SK-N-SH treated with all-trans-retinoic acid at 6 μM for 48 hours (cell line): ENCODE data around the gene CLDN14.

Source experiments
- ZC3H10 ChIP-seq: fragments of 250-450 bp; sonication (Bioruptor Pico); IDR thresholded peaks from 2 replicates; pipeline ENCODE4 v1.5.1; 2021; ENCODE audit warnings: mild to moderate bottlenecking, moderate library complexity
- TF ChIP-seq, protein P1 (sequence below): fragments of 250-450 bp; sonication (Bioruptor Pico); IDR thresholded peaks from 2 replicates; pipeline ENCODE4 v1.8.0; 2021; ENCODE audit warnings: low read depth, mild to moderate bottlenecking, moderate library complexity, borderline replicate concordance
- TF ChIP-seq, protein P2 (sequence below): fragments of 250-450 bp; sonication (Bioruptor Pico); IDR thresholded peaks from 2 replicates; pipeline ENCODE4 v1.8.0; 2020; ENCODE audit warnings: mild to moderate bottlenecking, moderate library complexity, borderline replicate concordance

DNA sequence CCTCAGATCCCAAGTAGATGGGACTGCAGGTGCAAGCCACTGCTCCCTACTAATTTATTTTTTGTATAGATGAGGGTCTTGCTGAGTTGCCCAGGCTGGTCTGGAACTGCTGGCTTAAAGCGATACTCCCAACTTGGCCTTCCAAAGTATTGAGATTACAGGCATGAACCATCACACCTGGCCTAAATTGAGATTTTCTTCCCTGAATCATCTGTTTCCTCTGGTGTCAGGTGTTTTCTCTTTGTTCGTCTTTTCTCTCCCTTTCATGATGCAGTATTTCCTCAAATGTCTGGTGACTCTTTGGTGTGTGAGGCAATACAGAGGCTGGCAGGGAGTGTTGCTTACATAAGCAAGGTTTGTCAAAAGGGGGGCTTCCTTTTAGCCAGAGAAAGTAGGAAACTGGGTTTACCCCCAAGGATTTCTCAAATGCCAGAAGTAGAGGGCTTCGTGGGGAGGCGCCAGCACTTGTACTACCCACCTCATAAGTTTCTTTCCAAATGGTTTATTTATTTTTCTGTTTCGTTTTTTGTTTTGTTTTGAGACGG lies 27.6 kb downstream of the CLDN14 start:
- no peak for TF ChIP-seq ZC3H10 (CRISPR knock-in tag)
- TF ChIP-seq, protein P1, sequence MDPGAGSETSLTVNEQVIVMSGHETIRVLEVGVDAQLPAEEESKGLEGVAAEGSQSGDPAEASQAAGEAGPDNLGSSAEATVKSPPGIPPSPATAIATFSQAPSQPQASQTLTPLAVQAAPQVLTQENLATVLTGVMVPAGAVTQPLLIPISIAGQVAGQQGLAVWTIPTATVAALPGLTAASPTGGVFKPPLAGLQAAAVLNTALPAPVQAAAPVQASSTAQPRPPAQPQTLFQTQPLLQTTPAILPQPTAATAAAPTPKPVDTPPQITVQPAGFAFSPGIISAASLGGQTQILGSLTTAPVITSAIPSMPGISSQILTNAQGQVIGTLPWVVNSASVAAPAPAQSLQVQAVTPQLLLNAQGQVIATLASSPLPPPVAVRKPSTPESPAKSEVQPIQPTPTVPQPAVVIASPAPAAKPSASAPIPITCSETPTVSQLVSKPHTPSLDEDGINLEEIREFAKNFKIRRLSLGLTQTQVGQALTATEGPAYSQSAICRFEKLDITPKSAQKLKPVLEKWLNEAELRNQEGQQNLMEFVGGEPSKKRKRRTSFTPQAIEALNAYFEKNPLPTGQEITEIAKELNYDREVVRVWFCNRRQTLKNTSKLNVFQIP (CRISPR knock-in tag) = no peak
- TF ChIP-seq, protein P2, sequence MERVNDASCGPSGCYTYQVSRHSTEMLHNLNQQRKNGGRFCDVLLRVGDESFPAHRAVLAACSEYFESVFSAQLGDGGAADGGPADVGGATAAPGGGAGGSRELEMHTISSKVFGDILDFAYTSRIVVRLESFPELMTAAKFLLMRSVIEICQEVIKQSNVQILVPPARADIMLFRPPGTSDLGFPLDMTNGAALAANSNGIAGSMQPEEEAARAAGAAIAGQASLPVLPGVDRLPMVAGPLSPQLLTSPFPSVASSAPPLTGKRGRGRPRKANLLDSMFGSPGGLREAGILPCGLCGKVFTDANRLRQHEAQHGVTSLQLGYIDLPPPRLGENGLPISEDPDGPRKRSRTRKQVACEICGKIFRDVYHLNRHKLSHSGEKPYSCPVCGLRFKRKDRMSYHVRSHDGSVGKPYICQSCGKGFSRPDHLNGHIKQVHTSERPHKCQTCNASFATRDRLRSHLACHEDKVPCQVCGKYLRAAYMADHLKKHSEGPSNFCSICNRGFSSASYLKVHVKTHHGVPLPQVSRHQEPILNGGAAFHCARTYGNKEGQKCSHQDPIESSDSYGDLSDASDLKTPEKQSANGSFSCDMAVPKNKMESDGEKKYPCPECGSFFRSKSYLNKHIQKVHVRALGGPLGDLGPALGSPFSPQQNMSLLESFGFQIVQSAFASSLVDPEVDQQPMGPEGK = no peak
